Dendritic cell treated with granulocyte-macrophage colony-stimulating factor and Interleukin-4, amounts not matched to agents 40 ng/mL and 50 ng/mL, for 4 days (primary cell): ENCODE data around the gene TIMM9.
"Not testable (repeated sequence)": the region's sequence is repeated elsewhere in the genome, so short reads cannot be mapped to it uniquely, and the experiment has no call there.

Source experiments
- H3K27ac Mint-ChIP-seq: one replicate; pipeline ENCODE4 v1.8.0; 2022; ENCODE audit warnings: mild to moderate bottlenecking, mixed read lengths
- H3K27me3 Mint-ChIP-seq: one replicate; pipeline ENCODE4 v1.8.0; 2022; ENCODE audit warnings: mild to moderate bottlenecking, mixed read lengths
- H3K36me3 Mint-ChIP-seq: one replicate; pipeline ENCODE4 v1.8.0; 2022; ENCODE audit warnings: low read depth, mixed read lengths
- H3K4me1 Mint-ChIP-seq: one replicate; pipeline ENCODE4 v1.8.0; 2022; ENCODE audit warnings: low read depth, mixed read lengths
- H3K4me3 Mint-ChIP-seq: one replicate; pipeline ENCODE4 v1.8.0; 2022; ENCODE audit warnings: mild to moderate bottlenecking, moderate library complexity, mixed read lengths
- H3K9me3 Mint-ChIP-seq: one replicate; pipeline ENCODE4 v1.8.0; 2022; ENCODE audit warnings: mixed read lengths
- intact Hi-C: fragments of 100-400 bp; cut with micrococcal nuclease; formaldehyde crosslinking; loops from one replicate; pipeline ENCODE4 v1.15.0; 2022

Gene TIMM9

GRCh38 chr14:58426670-58427280 lies 556 bp downstream of the TIMM9 start:
- intact Hi-C loops: loop anchor here (1.0 to 10.0 kb wide), 5 partner anchors 30 to 1056 kb away; partner anchors contain the start of genes ARID4A, JKAMP, L3HYPDH and NAA30
- Mint-ChIP-seq H3K27me3 (no peaks in the 10 kb centered on the region), H3K27ac (peak overlapping the region; percentile 94), H3K4me3 (peak overlapping the region; percentile 85), H3K36me3 (peaks cover 39% of the 10 kb centered on the region), H3K9me3 (no peaks in the 10 kb centered on the region), H3K4me1 (peaks cover 10% of the 10 kb centered on the region)

GRCh38 chr14:58416934-58417333 lies 10.4 kb downstream of the TIMM9 start:
- Mint-ChIP-seq H3K4me1 (peaks cover 14% of the 10 kb centered on the region), H3K36me3 (peaks cover 86% of the 10 kb centered on the region), H3K9me3 (peaks cover 15% of the 10 kb centered on the region)
- H3K4me3 Mint-ChIP-seq, intact Hi-C loops, H3K27me3 Mint-ChIP-seq, H3K27ac Mint-ChIP-seq: not testable (repeated sequence)

- intact Hi-C loops: no loop called here
- Mint-ChIP-seq H3K36me3 (peaks cover 86% of the 10 kb centered on the region), H3K9me3 (peaks cover 15% of the 10 kb centered on the region), H3K4me1 (peaks cover 14% of the 10 kb centered on the region), H3K27ac (peak overlapping the region; percentile 16), H3K27me3 (no peaks in the 10 kb centered on the region), H3K4me3 (no peak overlapping the region)
Observed at GRCh38 chr14:58415636-58416547, 11.4 kb downstream of the TIMM9 start.

GRCh38 chr14:58414845-58415244 lies 12.5 kb downstream of the TIMM9 start:
- Mint-ChIP-seq H3K9me3 (peaks cover 15% of the 10 kb centered on the region), H3K36me3 (peaks cover 86% of the 10 kb centered on the region), H3K27ac (no peak overlapping the region), H3K4me3 (no peak overlapping the region), H3K4me1 (peaks cover 14% of the 10 kb centered on the region), H3K27me3 (no peaks in the 10 kb centered on the region)
- intact Hi-C loops: no loop called here

- H3K27me3 Mint-ChIP-seq: no peaks in the 10 kb centered on the region
- no peaks in the 10 kb centered on the region for H3K4me1 Mint-ChIP-seq
- no peaks in the 10 kb centered on the region for H3K9me3 Mint-ChIP-seq
- no peak overlapping the region for H3K4me3 Mint-ChIP-seq
- peaks cover 48% of the 10 kb centered on the region for H3K36me3 Mint-ChIP-seq
- no peak overlapping the region for H3K27ac Mint-ChIP-seq
- intact Hi-C loops: no loop called here
Observed at GRCh38 chr14:58408681-58409215, 18.6 kb downstream of the TIMM9 start.

GRCh38 chr14:58401587-58401986 lies 25.7 kb downstream of the TIMM9 start:
- no peak overlapping the region for H3K27ac Mint-ChIP-seq
- H3K4me1 Mint-ChIP-seq: peaks cover 12% of the 10 kb centered on the region
- H3K36me3 Mint-ChIP-seq: no peaks in the 10 kb centered on the region
- no peaks in the 10 kb centered on the region for H3K27me3 Mint-ChIP-seq
- H3K4me3 Mint-ChIP-seq: no peak overlapping the region
- intact Hi-C loops: no loop called here
- H3K9me3 Mint-ChIP-seq: no peaks in the 10 kb centered on the region

- intact Hi-C loops: no loop called here
- no peaks in the 10 kb centered on the region for H3K9me3 Mint-ChIP-seq
- H3K4me3 Mint-ChIP-seq: no peak overlapping the region
- no peaks in the 10 kb centered on the region for H3K27me3 Mint-ChIP-seq
- no peak overlapping the region for H3K27ac Mint-ChIP-seq
- H3K36me3 Mint-ChIP-seq: no peaks in the 10 kb centered on the region
- peaks cover 23% of the 10 kb centered on the region for H3K4me1 Mint-ChIP-seq
Observed at GRCh38 chr14:58398895-58399294, 28.4 kb downstream of the TIMM9 start.

GRCh38 chr14:58398495-58398894 lies 28.8 kb downstream of the TIMM9 start:
- Mint-ChIP-seq H3K4me3 (no peak overlapping the region), H3K27ac (no peak overlapping the region), H3K36me3 (no peaks in the 10 kb centered on the region), H3K27me3 (no peaks in the 10 kb centered on the region), H3K4me1 (peaks cover 23% of the 10 kb centered on the region), H3K9me3 (no peaks in the 10 kb centered on the region)
- intact Hi-C loops: no loop called here

- no peaks in the 10 kb centered on the region for H3K27me3 Mint-ChIP-seq
- H3K27ac Mint-ChIP-seq: no peak overlapping the region
- no peaks in the 10 kb centered on the region for H3K9me3 Mint-ChIP-seq
- intact Hi-C loops: no loop called here
- H3K4me1 Mint-ChIP-seq: peaks cover 23% of the 10 kb centered on the region
- H3K36me3 Mint-ChIP-seq: no peaks in the 10 kb centered on the region
- H3K4me3 Mint-ChIP-seq: no peak overlapping the region
Observed at GRCh38 chr14:58397156-58397555, 30.2 kb downstream of the TIMM9 start.

GRCh38 chr14:58395812-58396788 lies 31.2 kb downstream of the TIMM9 start, which contains the start of gene TOMM20L:
TOMM20L (plus strand) TSS chr14:58395930; CDS start chr14:58395958, 28 bp downstream.
- peak within 1 kb of the TSS; percentile 76 for H3K4me3 Mint-ChIP-seq
- no peaks in the 10 kb centered on the region for H3K9me3 Mint-ChIP-seq
- peaks cover 23% of the 10 kb centered on the region for H3K4me1 Mint-ChIP-seq
- no peaks in the 10 kb centered on the region for H3K27me3 Mint-ChIP-seq
- intact Hi-C loops: loop anchor here (1.0 kb wide), 1 partner anchor 31 kb away; the partner anchor contains the start of genes KIAA0586 and TIMM9
- H3K27ac Mint-ChIP-seq: peak within 1 kb of the TSS; percentile 85
- H3K36me3 Mint-ChIP-seq: no peaks in the 10 kb centered on the region

GRCh38 chr14:58395562-58395811 lies 31.8 kb downstream of the TIMM9 start:
- H3K9me3 Mint-ChIP-seq: no peaks in the 10 kb centered on the region
- H3K27ac Mint-ChIP-seq: peak overlapping the region; percentile 85
- H3K4me3 Mint-ChIP-seq: peak overlapping the region; percentile 76
- intact Hi-C loops: no loop called here
- no peaks in the 10 kb centered on the region for H3K36me3 Mint-ChIP-seq
- H3K4me1 Mint-ChIP-seq: peaks cover 23% of the 10 kb centered on the region
- H3K27me3 Mint-ChIP-seq: no peaks in the 10 kb centered on the region

GRCh38 chr14:58390830-58391229 lies 36.5 kb downstream of the TIMM9 start:
- Mint-ChIP-seq H3K27me3 (no peaks in the 10 kb centered on the region), H3K4me1 (peaks cover 5% of the 10 kb centered on the region), H3K27ac (no peak overlapping the region), H3K36me3 (peaks cover 20% of the 10 kb centered on the region), H3K9me3 (no peaks in the 10 kb centered on the region), H3K4me3 (no peak overlapping the region)
- intact Hi-C loops: no loop called here

GRCh38 chr14:58376791-58377190 lies 50.5 kb downstream of the TIMM9 start:
- no peaks in the 10 kb centered on the region for H3K9me3 Mint-ChIP-seq
- H3K4me1 Mint-ChIP-seq: no peaks in the 10 kb centered on the region
- H3K27ac Mint-ChIP-seq: no peak overlapping the region
- H3K27me3 Mint-ChIP-seq: no peaks in the 10 kb centered on the region
- H3K4me3 Mint-ChIP-seq: no peak overlapping the region
- intact Hi-C loops: loop anchor here (10.0 kb wide), 1 partner anchor 52 kb away; no protein-coding TSS in a partner anchor
- H3K36me3 Mint-ChIP-seq: peaks cover 80% of the 10 kb centered on the region
